OCI-LY3 (cell line): Measurements from ENCODE around the gene HIP1R.

ENCODE experiments used
- CTCF ChIP-seq: fragments of 200-600, 300-600 bp; sonication (generic); IDR thresholded peaks from 2 replicates; pipeline ENCODE4 v1.5.1; 2014; ENCODE audit warnings: antibody characterized with exemption, low read length, low read depth
- EZH2phosphoT487 ChIP-seq: fragments of 200-600 bp; shearing (Covaris generic); IDR thresholded peaks from 2 replicates; pipeline ENCODE4 v1.6.1; 2018; ENCODE audit warnings: antibody characterized with exemption, mixed run types, low read depth

GRCh38 chr12:122880155-122880667 lies 45.0 kb downstream of the HIP1R start:
- TF ChIP-seq EZH2phosphoT487 (no peak), CTCF (no peak)
